T-cell (primary cell): ENCODE results near the gene TXN2. TPM values are rescaled to one million over a fixed set of nuclear protein-coding genes. Genes with fewer than 3 reads are reported as not detected.

ENCODE experiments used
- ATAC-seq, 4 experiments: fragments of 200-7000 bp in 3 of 4; fragments of 150-1000 bp in 1 of 4; cut with Tn5 transposase; replicated peaks in 1 of 4; 1 replicate in 3 of 4; 2 replicates in 1 of 4; pipeline ENCODE4 v1.10.0; 2021; ENCODE audit warnings: moderate library complexity in 3 of 4, mild to moderate bottlenecking in 2 of 4, moderate number of reproducible peaks in 1 of 4
- CTCF ChIA-PET, 2 donors: fragments of 300-600 bp; sonication (Branson Sonifier 250); formaldehyde crosslinking; loops; one replicate each; lab custom pipeline; 2022; ENCODE audit warnings: antibody characterized with exemption in 2 of 2; lab: Charles Lee
- POLR2A ChIA-PET, 2 donors: fragments of 300-600 bp; sonication (Branson Sonifier 250); formaldehyde crosslinking; loops; one replicate each; lab custom pipeline; 2022; ENCODE audit warnings: antibody characterized with exemption in 2 of 2; lab: Charles Lee
- DNase-seq, 35 experiments: peaks; one replicate each; pipeline versions ENCODE4 v3.0.0 to v3.0.0-alpha.2; 2013 to 2023
- H3K27ac ChIP-seq: one replicate; pipeline ENCODE4 v1.5.1; 2013; ENCODE audit warnings: low read length
- H3K27me3 ChIP-seq, 2 experiments: replicated peaks in 1 of 2; 1 replicate in 1 of 2; 2 replicates in 1 of 2; pipeline versions ENCODE4 v1.6.1 to v1.7.0; 2013; ENCODE audit warnings: low read length in 1 of 2, mixed read lengths in 1 of 2; ENCODE audit not compliant: control insufficient read depth in 2 of 2, insufficient read depth in 2 of 2; ENCODE audit errors: extremely low read depth in 1 of 2
- H3K36me3 ChIP-seq, 2 donors: 1 replicate in 1 of 2; 2 replicates in 1 of 2; pipeline versions ENCODE4 v1.6.1 to v1.7.0; 2013; ENCODE audit warnings: low read length in 1 of 2; ENCODE audit not compliant: control insufficient read depth in 2 of 2, insufficient read depth in 1 of 2; ENCODE audit errors: extremely low read depth in 1 of 2
- H3K4me1 ChIP-seq, 2 experiments: 1 replicate in 1 of 2; 2 replicates in 1 of 2; pipeline versions ENCODE4 v1.6.1 to v1.7.0; 2013; ENCODE audit warnings: low read length in 2 of 2, mixed read lengths in 1 of 2; ENCODE audit not compliant: insufficient read depth in 2 of 2, control insufficient read depth in 1 of 2; ENCODE audit errors: extremely low read depth in 1 of 2
- H3K4me3 ChIP-seq, 2 donors: 1 replicate in 1 of 2; 2 replicates in 1 of 2; pipeline versions ENCODE4 v1.5.1 to v1.7.0; 2013; ENCODE audit warnings: mild to moderate bottlenecking in 2 of 2, low read length in 1 of 2, moderate library complexity in 1 of 2; ENCODE audit not compliant: control insufficient read depth in 1 of 2; ENCODE audit errors: extremely low read depth in 1 of 2
- H3K9me3 ChIP-seq: 2 replicates; pipeline ENCODE4 v1.7.0; 2013
- H3K27ac Mint-ChIP-seq, 2 donors: one replicate each; pipeline ENCODE4 v1.8.0; 2020 to 2021; ENCODE audit warnings: mild to moderate bottlenecking in 2 of 2, mixed read lengths in 2 of 2
- H3K27me3 Mint-ChIP-seq, 2 donors: one replicate each; pipeline ENCODE4 v1.8.0; 2021 to 2022; ENCODE audit warnings: mixed read lengths in 2 of 2
- H3K36me3 Mint-ChIP-seq: one replicate; pipeline ENCODE4 v1.8.0; 2021; ENCODE audit warnings: mixed read lengths
- H3K4me1 Mint-ChIP-seq, 3 donors: one replicate each; pipeline ENCODE4 v1.8.0; 2020 to 2022; ENCODE audit warnings: mixed read lengths in 3 of 3, mild to moderate bottlenecking in 1 of 3
- H3K4me3 Mint-ChIP-seq, 3 donors: one replicate each; pipeline ENCODE4 v1.8.0; 2020 to 2022; ENCODE audit warnings: mild to moderate bottlenecking in 3 of 3, mixed read lengths in 3 of 3, moderate library complexity in 3 of 3
- H3K9me3 Mint-ChIP-seq, 3 donors: one replicate each; pipeline ENCODE4 v1.8.0; 2020 to 2022; ENCODE audit warnings: mixed read lengths in 3 of 3
- WGBS: methylation state at CpG from one replicate; pipeline ENCODE4 v1.1.5; 2013; ENCODE audit warnings: missing lambda C conversion rate; ENCODE audit not compliant: insufficient coverage; 5-methylcytosine and 5-hydroxymethylcytosine counted together
- total RNA-seq, 35 experiments: library from RNA in 6 of 35; stranded (reverse) in 6 of 35; fragments of 120-200 nt in 1 of 35; gene quantifications; one replicate each; pipeline versions ENCODE4 v1.2.1 to v1.2.4 and lab custom pipeline; 2013 to 2026

TXN2 gene
- total RNA-seq, 5 donors from 2014 or later (not counting 1 experiment from before 2014, with no cell fraction given): 36.9 to 47.6 (median 45.4) TPM

DNA sequence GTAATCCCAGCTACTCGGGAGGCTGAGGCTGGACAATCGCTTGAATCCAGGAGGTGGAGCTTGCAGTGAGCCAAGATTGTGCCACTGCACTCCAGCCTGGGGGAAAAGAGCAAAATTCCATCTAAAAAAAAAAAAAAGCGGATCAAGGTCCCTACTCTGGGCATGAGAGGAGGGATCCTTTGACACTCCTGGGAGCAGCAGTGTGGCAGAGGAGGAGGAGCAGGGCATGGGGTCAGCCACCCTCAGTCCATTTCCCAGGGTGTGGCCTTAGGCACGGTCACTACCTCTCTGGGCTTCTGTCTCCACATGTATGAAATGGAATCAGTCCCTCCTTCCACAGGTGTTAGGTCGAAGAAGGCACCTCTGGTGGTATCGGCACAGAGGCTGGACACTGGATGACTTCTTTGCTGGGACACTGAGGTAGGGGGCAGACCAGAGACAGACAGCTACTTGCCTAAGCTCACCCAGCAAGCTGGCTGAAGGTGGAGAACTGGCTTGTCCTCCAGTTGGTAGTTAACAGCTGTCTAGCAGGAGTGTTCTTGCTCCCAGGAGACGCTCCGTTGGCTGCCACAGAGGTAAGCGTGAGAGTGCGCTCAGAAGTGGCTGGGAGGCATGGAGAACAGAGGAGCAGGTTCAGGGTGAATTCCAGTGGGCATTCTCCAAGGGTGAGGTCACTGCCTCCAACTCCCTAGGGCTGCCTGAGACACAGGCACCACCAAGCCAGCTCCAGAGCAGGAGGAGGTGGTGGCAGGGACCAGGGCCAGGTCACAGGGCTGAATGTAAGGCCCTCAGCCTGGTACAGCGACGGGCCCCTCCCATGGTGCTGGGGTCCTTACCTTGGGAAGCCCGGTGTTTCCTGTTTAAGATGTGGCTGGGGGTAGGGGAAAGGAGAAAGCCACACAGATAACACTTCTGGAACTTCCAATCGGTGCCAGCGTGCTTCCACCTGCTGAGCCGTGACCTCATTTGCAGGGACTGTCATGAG is 19.5 kb downstream of the TXN2 start:
- no peak overlapping the region for H3K4me3 ChIP-seq
- H3K9me3 ChIP-seq: no peaks in the 10 kb centered on the region
- peaks cover 0 to 7% of the 10 kb centered on the region in 2 donors for H3K36me3 ChIP-seq
- Mint-ChIP-seq H3K4me1 (peaks cover 6 to 10% (median 9%) of the 10 kb centered on the region in 3 donors), H3K9me3 (no peaks in the 10 kb centered on the region), H3K36me3 (peaks cover 4% of the 10 kb centered on the region), H3K27ac (no peak overlapping the region), H3K27me3 (no peaks in the 10 kb centered on the region), H3K4me3 (no peak overlapping the region)
- WGBS: 89% methylated on average over 9 of the region's 16 CpGs
- peaks cover 0 to 2% of the 10 kb centered on the region in 2 experiments for H3K27me3 ChIP-seq
- peaks cover 4 to 9% of the 10 kb centered on the region in 2 experiments for H3K4me1 ChIP-seq
- DNase-seq (no peak), ATAC-seq (no peak)
- H3K27ac ChIP-seq: no peak overlapping the region
- POLR2A ChIA-PET: interaction anchor here in 1 of 2 donors (0.7 kb wide), 1 partner anchor 110 kb away, joined by 3 read pairs; no protein-coding TSS in a partner anchor
- CTCF ChIA-PET: interaction anchor here in 1 of 2 donors (0.6 kb wide), 1 partner anchor 154 kb away, joined by 3 read pairs; no protein-coding TSS in a partner anchor

DNA sequence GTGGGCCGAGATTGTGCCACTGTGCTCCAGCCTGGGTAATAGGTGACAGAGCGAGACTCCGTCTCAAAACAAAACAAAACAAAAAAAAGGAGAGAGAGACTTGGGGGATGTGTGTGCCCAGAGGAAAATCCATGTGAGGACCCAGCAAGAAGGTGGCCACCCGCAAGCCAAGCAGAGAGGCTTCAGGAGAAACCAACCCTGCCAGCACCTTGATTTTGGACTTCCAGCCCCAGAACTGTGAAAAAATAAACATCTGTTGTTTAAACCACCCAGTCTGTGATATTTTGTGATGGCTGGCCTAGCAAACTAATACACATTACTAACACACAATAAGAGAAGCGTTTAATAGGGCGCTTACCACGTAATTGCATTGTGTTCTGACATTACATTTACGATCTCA is 21.2 kb downstream of the TXN2 start:
- H3K4me1 ChIP-seq: peaks cover 0 to 10% of the 10 kb centered on the region in 2 experiments
- no peak for ATAC-seq
- no peak overlapping the region for H3K4me3 ChIP-seq
- POLR2A ChIA-PET: no interaction called here
- no peak overlapping the region for H3K27ac Mint-ChIP-seq
- peaks cover 10 to 14% (median 11%) of the 10 kb centered on the region in 3 donors for H3K4me1 Mint-ChIP-seq
- H3K4me3 Mint-ChIP-seq: no peak overlapping the region
- H3K36me3 Mint-ChIP-seq: no peaks in the 10 kb centered on the region
- H3K36me3 ChIP-seq: peaks cover 0 to 1% of the 10 kb centered on the region in 2 donors
- peaks cover 0 to 2% of the 10 kb centered on the region in 2 experiments for H3K27me3 ChIP-seq
- DNase-seq: no peak
- H3K27me3 Mint-ChIP-seq: no peaks in the 10 kb centered on the region
- WGBS: 86% methylated on average over 5 of the region's 8 CpGs
- no peak overlapping the region for H3K27ac ChIP-seq
- no peaks in the 10 kb centered on the region for H3K9me3 Mint-ChIP-seq
- CTCF ChIA-PET: no interaction called here
- no peaks in the 10 kb centered on the region for H3K9me3 ChIP-seq

DNA sequence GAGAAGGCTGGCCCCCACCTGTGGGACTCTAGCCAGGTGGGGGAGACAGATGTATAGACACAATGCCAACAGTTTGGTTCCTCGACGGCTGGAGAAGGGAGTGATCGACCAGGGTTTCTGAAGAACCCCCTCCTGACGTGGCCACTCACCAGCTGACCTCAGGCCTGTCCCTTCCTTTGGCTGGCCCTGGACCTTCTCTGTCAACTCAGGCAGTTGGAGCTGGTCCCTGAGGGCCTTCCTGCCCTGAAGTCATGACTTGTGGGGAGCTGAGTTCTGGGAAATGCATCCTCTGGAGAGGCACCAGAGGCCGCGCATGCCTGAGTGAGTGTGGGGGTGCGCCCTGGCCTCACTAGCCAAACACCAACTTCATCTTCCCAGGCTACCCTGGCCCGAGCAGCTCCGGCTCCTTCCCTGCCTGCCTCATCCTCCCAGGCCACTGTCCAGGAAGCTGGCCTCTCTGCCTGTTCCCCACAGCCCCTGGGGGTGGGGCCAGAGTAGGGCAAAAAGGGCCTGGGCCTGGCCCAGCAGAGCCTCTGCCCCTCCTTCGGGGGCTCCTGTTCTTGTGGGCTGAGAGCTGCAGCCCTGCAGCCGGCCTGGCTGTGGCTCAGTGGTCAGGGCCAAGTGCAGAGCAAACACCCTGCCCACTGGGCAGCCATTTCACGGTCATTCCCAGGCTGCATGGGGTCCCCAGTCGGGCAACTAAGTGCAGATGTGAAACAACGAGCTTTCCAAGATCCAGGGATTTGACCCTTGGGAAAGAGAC is 23.6 kb downstream of the TXN2 start:
- H3K9me3 ChIP-seq: no peaks in the 10 kb centered on the region
- no peak for ATAC-seq
- H3K4me1 ChIP-seq: peaks cover 4 to 32% of the 10 kb centered on the region in 2 experiments
- no peaks in the 10 kb centered on the region for H3K36me3 ChIP-seq
- WGBS: 87% methylated on average over 8 of the region's 14 CpGs
- peaks cover 0 to 2% of the 10 kb centered on the region in 2 experiments for H3K27me3 ChIP-seq
- H3K27ac Mint-ChIP-seq: peak overlapping the region; percentile 41 to 63
- no peaks in the 10 kb centered on the region for H3K36me3 Mint-ChIP-seq
- DNase-seq: no peak
- POLR2A ChIA-PET: no interaction called here
- H3K27ac ChIP-seq: no peak overlapping the region
- H3K4me1 Mint-ChIP-seq: peaks cover 23 to 25% (median 25%) of the 10 kb centered on the region in 3 donors
- CTCF ChIA-PET: no interaction called here
- no peaks in the 10 kb centered on the region for H3K9me3 Mint-ChIP-seq
- no peak overlapping the region for H3K4me3 ChIP-seq
- H3K27me3 Mint-ChIP-seq: no peaks in the 10 kb centered on the region
- no peak overlapping the region for H3K4me3 Mint-ChIP-seq

DNA sequence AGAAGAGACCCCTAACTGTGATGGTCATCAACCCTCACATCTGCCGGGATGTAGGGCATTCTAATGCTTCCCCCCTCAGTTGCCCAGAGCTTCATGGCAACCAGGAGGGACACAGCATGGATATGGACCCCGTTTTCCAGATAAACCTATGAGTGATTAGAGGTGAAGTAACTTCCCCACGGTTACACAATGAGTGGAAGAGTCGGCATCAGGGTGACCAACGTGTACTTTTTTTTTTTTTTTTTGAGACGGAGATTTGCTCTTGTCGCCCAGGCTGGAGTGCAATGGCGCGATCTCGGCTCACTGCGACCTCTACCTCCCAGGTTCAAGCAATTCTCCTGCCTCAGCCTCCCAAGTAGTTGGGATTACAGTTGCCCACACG is 25.0 kb downstream of the TXN2 start:
- CTCF ChIA-PET: interaction anchor here in 1 of 2 donors (0.6 kb wide), 1 partner anchor 19 kb away, joined by 3 read pairs; no protein-coding TSS in a partner anchor

GRCh38 chr22:36455571-36456463 is 25.6 kb downstream of the TXN2 start:
- Mint-ChIP-seq H3K9me3 (no peaks in the 10 kb centered on the region), H3K36me3 (no peaks in the 10 kb centered on the region), H3K4me1 (peaks cover 43 to 46% (median 45%) of the 10 kb centered on the region in 3 donors), H3K27me3 (no peaks in the 10 kb centered on the region), H3K4me3 (peak overlapping the region; percentile 42 to 46 (median 46)), H3K27ac (peak overlapping the region; percentile 71 to 85)
- no peaks in the 10 kb centered on the region for H3K9me3 ChIP-seq
- 71% methylated on average over 15 of the region's 21 CpGs for WGBS
- H3K27me3 ChIP-seq: no peaks in the 10 kb centered on the region
- peak overlapping the region; percentile 88 for H3K27ac ChIP-seq
- ChIA-PET CTCF (interaction anchor here in 1 of 2 donors (0.6 to 1.0 kb wide), 2 partner anchors 19 to 91 kb away, joined by 3 to 6 read pairs; no protein-coding TSS in a partner anchor), POLR2A (no interaction called here)
- ATAC-seq (no peak), DNase-seq (no peak)
- H3K4me3 ChIP-seq: peak overlapping the region; percentile 25 to 51
- peaks cover 14 to 52% of the 10 kb centered on the region in 2 experiments for H3K4me1 ChIP-seq
- no peaks in the 10 kb centered on the region for H3K36me3 ChIP-seq

More for the DNA sequence above, 25.0 kb downstream of the TXN2 start:
- Histone ChIP-seq H3K27ac (no peak overlapping the region), H3K4me1 (peaks cover 11 to 46% of the 10 kb centered on the region in 2 experiments), H3K4me3 (no peak overlapping the region), H3K9me3 (no peaks in the 10 kb centered on the region), H3K36me3 (no peaks in the 10 kb centered on the region), H3K27me3 (no peaks in the 10 kb centered on the region)
- DNase-seq (no peak), ATAC-seq (no peak)
- Mint-ChIP-seq H3K4me3 (peak overlapping the region in 2 of 3 donors; percentile 46), H3K36me3 (no peaks in the 10 kb centered on the region), H3K4me1 (peaks cover 37 to 40% (median 39%) of the 10 kb centered on the region in 3 donors), H3K9me3 (no peaks in the 10 kb centered on the region), H3K27ac (peak overlapping the region; percentile 71 to 85), H3K27me3 (no peaks in the 10 kb centered on the region)
- POLR2A ChIA-PET: no interaction called here
- WGBS: 60% methylated on average over 1 of the region's 12 CpGs
